Endodermal cell (in vitro differentiated cells): ENCODE data around the gene DCAF15. TPM values are rescaled to one million over a fixed set of nuclear protein-coding genes. Genes with fewer than 3 reads are reported as not detected.

Experiments
- DNase-seq: peaks from one replicate; pipeline ENCODE4 v3.0.0-alpha.2; 2017
- H3K27ac ChIP-seq: 2 replicates; pipeline ENCODE4 v1.5.1; 2013; ENCODE audit warnings: mild to moderate bottlenecking, low read depth, low read length, moderate library complexity
- H3K27me3 ChIP-seq: 2 replicates; pipeline ENCODE4 v1.6.1; 2013; ENCODE audit warnings: mild to moderate bottlenecking, low read length, moderate library complexity; ENCODE audit not compliant: insufficient read depth, control insufficient read depth, poor library complexity, severe bottlenecking
- H3K36me3 ChIP-seq: 2 replicates; pipeline ENCODE4 v1.7.0; 2013; ENCODE audit warnings: mild to moderate bottlenecking, low read length, moderate library complexity; ENCODE audit not compliant: control insufficient read depth, insufficient read depth
- H3K4me1 ChIP-seq: one replicate; pipeline ENCODE4 v1.7.0; 2013; ENCODE audit warnings: low read length; ENCODE audit not compliant: control insufficient read depth, insufficient read depth
- H3K4me3 ChIP-seq: 2 replicates; pipeline ENCODE4 v1.5.1; 2013; ENCODE audit warnings: mild to moderate bottlenecking, low read length, moderate library complexity
- H3K9ac ChIP-seq: 2 replicates; pipeline ENCODE4 v1.6.1; 2013; ENCODE audit warnings: mild to moderate bottlenecking, low read length, moderate library complexity; ENCODE audit not compliant: poor library complexity, severe bottlenecking; ENCODE audit errors: extremely low read depth
- H3K9me3 ChIP-seq: 2 replicates; pipeline ENCODE4 v1.6.1; 2013; ENCODE audit warnings: mild to moderate bottlenecking, low read length, moderate library complexity; ENCODE audit not compliant: control insufficient read depth
- H3K27ac Mint-ChIP-seq: 2 replicates; pipeline ENCODE4 v1.8.0; 2020; ENCODE audit warnings: mixed read lengths
- H3K27me3 Mint-ChIP-seq: 2 replicates; pipeline ENCODE4 v1.8.0; 2021; ENCODE audit warnings: mild to moderate bottlenecking, mixed read lengths; ENCODE audit not compliant: insufficient read depth
- H3K36me3 Mint-ChIP-seq: 2 replicates; pipeline ENCODE4 v1.8.0; 2020; ENCODE audit warnings: low read depth, mixed read lengths
- H3K4me1 Mint-ChIP-seq: 2 replicates; pipeline ENCODE4 v1.8.0; 2020; ENCODE audit warnings: mixed read lengths
- H3K4me3 Mint-ChIP-seq: 2 replicates; pipeline ENCODE4 v1.8.0; 2020; ENCODE audit warnings: mild to moderate bottlenecking, moderate library complexity, mixed read lengths
- H3K9me3 Mint-ChIP-seq: 2 replicates; pipeline ENCODE4 v1.8.0; 2020; ENCODE audit warnings: mild to moderate bottlenecking, mixed read lengths
- WGBS, 2 experiments: methylation state at CpG; one replicate each; pipeline versions ENCODE4 v1.1.5 to v1.1.7; 2013; ENCODE audit warnings: missing lambda C conversion rate in 2 of 2, mixed read lengths in 1 of 2; ENCODE audit not compliant: insufficient coverage in 1 of 2, insufficient read length in 1 of 2; 5-methylcytosine and 5-hydroxymethylcytosine counted together
- total RNA-seq, 2 donors: library from RNA; stranded (reverse); fragmentation: NEBNext Ultra II Directional in 1 of 2; extraction: Animal tissue kit (Norgen Biotek cat#: 25700) in 1 of 2; gene quantifications; 2 replicates in 1 of 2; 3 replicates in 1 of 2; pipeline ENCODE4 v1.2.1, GENCODE V29; 2021
- TF ChIP-seq, protein P1 (sequence below): fragments of 200-600 bp; sonication (generic); conservative IDR thresholded peaks from 2 replicates; pipeline ENCODE4 v1.5.0; 2021; ENCODE audit warnings: antibody characterized with exemption, mild to moderate bottlenecking

Gene DCAF15
- total RNA-seq, 2 donors from 2014 or later = 62.4 to 72.9 TPM

DNA sequence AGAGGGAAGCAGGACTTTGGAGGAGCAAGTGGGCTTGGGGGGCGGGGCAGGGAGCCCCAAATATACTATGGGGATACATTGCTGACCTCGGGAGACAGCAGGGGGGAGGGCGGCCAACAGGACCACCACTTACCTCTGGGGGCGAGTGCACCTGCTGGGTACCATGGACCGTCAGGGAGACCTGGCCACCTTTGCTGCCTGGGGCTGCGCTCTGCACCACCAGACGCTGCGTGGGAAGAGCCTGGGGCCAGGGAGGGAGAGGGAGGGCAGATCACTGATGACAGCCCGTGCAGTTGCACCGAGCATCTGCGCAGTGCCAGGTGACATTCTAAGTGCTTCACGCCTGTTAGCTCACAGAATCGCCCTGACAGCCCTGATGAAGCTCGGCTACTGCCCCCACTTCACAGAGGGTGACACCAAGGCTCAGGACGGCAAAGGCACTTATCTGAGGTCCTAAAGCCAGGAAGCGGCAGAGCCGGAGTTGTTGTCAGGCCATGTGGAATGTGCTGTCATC is 29.7 kb downstream of the DCAF15 start:
- Mint-ChIP-seq H3K36me3 (peaks cover 10% of the 10 kb centered on the region), H3K4me1 (peaks cover 7% of the 10 kb centered on the region), H3K27me3 (no peaks in the 10 kb centered on the region), H3K4me3 (no peak overlapping the region), H3K9me3 (no peaks in the 10 kb centered on the region), H3K27ac (no peak overlapping the region)
- no peak overlapping the region for H3K27ac ChIP-seq
- TF ChIP-seq, protein P1, sequence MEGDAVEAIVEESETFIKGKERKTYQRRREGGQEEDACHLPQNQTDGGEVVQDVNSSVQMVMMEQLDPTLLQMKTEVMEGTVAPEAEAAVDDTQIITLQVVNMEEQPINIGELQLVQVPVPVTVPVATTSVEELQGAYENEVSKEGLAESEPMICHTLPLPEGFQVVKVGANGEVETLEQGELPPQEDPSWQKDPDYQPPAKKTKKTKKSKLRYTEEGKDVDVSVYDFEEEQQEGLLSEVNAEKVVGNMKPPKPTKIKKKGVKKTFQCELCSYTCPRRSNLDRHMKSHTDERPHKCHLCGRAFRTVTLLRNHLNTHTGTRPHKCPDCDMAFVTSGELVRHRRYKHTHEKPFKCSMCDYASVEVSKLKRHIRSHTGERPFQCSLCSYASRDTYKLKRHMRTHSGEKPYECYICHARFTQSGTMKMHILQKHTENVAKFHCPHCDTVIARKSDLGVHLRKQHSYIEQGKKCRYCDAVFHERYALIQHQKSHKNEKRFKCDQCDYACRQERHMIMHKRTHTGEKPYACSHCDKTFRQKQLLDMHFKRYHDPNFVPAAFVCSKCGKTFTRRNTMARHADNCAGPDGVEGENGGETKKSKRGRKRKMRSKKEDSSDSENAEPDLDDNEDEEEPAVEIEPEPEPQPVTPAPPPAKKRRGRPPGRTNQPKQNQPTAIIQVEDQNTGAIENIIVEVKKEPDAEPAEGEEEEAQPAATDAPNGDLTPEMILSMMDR = no peak
- peaks cover 3% of the 10 kb centered on the region for H3K36me3 ChIP-seq
- no peaks in the 10 kb centered on the region for H3K4me1 ChIP-seq
- H3K27me3 ChIP-seq = no peaks in the 10 kb centered on the region
- no peaks in the 10 kb centered on the region for H3K9me3 ChIP-seq
- no peak for DNase-seq
- 93 to 94% methylated on average over 11 to 17 of the region's 17 CpGs for WGBS, 2 experiments
- H3K4me3 ChIP-seq = no peak overlapping the region
- no peak overlapping the region for H3K9ac ChIP-seq

GRCh38 chr19:13982773-13983172 is 30.5 kb downstream of the DCAF15 start:
- Mint-ChIP-seq H3K27ac (no peak overlapping the region), H3K36me3 (peaks cover 10% of the 10 kb centered on the region), H3K9me3 (no peaks in the 10 kb centered on the region), H3K4me3 (no peak overlapping the region), H3K27me3 (no peaks in the 10 kb centered on the region), H3K4me1 (peaks cover 11% of the 10 kb centered on the region)
- TF ChIP-seq, protein P1 = no peak
- Histone ChIP-seq H3K36me3 (peaks cover 3% of the 10 kb centered on the region), H3K9ac (no peak overlapping the region), H3K27me3 (no peaks in the 10 kb centered on the region), H3K4me3 (no peak overlapping the region), H3K27ac (no peak overlapping the region), H3K4me1 (no peaks in the 10 kb centered on the region), H3K9me3 (no peaks in the 10 kb centered on the region)
- 95 to 98% methylated on average over 7 to 9 of the region's 9 CpGs for WGBS, 2 experiments
- DNase-seq = no peak

DNA sequence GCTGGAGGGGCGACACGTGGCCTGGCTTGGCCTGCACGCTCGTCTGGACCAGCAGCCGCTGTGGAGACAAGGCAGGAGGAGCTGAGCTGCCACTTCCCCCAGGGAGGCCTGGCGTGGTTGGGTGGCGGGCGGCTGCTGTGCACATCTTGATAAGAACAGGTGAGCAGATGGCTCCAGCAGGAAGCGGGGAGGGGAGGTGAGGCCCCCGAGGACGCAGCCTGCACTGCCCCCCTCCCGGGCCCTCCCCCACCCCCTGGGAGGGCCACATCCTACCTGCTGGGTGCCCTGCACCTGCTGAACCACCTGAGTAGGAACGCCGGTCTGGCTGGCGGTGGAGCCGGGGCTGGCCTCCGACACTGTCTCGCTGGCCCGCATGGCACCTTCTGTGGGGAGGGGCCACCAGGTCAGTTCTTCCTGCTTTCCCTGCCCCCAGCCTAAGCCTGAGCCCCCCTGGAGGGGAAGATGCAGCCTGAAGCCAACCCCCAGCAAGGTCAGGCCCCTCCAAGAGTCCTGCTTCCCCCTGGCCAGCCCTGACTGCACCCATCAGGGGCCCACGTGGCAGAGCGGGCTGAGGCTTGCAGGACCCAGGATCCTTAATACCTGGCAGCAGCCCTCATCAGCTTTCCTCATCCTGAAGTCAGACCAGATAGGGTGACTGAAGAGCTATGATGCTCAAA is 31.0 kb downstream of the DCAF15 start:
- Mint-ChIP-seq H3K27me3 (no peaks in the 10 kb centered on the region), H3K9me3 (no peaks in the 10 kb centered on the region), H3K27ac (no peak overlapping the region), H3K4me1 (peaks cover 8% of the 10 kb centered on the region), H3K4me3 (no peak overlapping the region), H3K36me3 (peaks cover 10% of the 10 kb centered on the region)
- Histone ChIP-seq H3K4me1 (no peaks in the 10 kb centered on the region), H3K9me3 (no peaks in the 10 kb centered on the region), H3K9ac (no peak overlapping the region), H3K36me3 (peaks cover 3% of the 10 kb centered on the region), H3K4me3 (no peak overlapping the region), H3K27me3 (no peaks in the 10 kb centered on the region), H3K27ac (no peak overlapping the region)
- 93 to 99% methylated on average over 13 to 20 of the region's 21 CpGs for WGBS, 2 experiments
- no peak for DNase-seq
- TF ChIP-seq, protein P1 = no peak
